Activated T-helper 9 cell treated with anti-CD3 and anti-CD28 coated beads, Interleukin-2, amount 50 U/mL, for 16 hours (primary cell): Measurements from ENCODE around the gene TPCN2.
"Not testable (repeated sequence)": the region's sequence is repeated elsewhere in the genome, so short reads cannot be mapped to it uniquely, and the experiment has no call there.

Experiments used
- DNase-seq: peaks from one replicate; pipeline ENCODE4 v3.0.0-alpha.2; 2020; ENCODE audit warnings: low read depth

The TPCN2 gene

DNA sequence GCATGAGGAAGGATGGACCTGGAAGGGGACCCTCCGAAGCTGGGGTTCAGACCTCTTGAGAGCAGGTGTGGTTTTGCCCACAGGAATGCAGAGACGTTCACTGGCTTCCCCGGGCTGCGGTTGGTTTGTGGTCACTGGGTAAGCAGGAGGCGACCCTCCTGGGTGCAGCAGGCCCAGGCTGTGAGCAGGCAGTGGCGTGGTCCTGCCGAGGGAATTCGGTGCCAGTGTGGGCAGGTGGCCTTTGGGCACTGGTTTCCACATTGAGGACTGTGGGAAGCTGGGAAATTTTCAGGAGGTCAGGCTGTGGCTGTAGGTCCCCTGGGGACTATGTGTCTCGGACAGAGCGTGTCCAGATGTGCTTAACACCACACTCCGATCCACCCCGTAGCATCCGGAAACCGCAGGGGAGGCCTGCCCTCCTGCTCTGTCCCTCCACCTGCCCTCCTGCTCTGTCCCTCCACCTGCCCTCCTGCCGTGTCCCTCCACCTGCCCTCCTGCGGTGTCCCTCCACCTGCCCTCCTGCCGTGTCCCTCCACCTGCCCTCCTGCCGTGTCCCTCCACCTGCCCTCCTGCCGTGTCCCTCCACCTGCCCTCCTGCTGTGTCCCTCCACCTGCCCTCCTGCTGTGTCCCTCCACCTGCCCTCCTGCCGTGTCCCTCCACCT, 27.5 kb downstream of the TPCN2 start:
- no peak for DNase-seq

DNA sequence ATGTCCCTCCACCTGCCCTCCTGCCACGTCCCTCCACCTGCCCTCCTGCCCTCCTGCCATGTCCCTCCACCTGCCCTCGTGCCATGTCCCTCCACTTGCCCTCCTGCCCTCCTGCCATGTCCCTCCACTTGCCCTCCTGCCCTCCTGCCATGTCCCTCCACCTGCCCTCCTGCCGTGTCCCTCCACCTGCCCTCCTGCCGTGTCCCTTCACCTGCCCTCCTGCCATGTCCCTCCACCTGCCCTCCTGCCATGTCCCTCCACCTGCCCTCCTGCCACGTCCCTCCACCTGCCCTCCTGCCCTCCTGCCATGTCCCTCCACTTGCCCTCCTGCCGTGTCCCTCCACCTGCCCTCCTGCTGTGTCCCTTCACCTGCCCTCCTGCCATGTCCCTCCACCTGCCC, 28.2 kb downstream of the TPCN2 start:
- not testable (repeated sequence) for DNase-seq

DNA sequence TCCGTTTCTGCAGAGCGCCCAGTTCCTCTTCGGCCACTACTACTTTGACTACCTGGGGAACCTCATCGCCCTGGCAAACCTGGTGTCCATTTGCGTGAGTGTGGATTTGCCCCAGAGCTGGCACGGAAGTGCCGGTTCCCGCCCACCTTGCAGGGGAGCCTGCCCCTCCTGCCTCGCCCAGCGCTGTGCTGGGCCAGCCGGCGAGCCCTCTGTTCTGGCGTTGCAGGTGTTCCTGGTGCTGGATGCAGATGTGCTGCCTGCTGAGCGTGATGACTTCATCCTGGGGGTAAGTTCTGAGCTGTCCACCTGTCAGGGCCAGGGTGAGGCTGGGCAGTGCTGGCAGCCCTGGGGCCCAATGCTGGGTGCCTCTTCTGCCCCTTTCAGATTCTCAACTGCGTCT, 29.8 kb downstream of the TPCN2 start:
- no peak for DNase-seq

DNA sequence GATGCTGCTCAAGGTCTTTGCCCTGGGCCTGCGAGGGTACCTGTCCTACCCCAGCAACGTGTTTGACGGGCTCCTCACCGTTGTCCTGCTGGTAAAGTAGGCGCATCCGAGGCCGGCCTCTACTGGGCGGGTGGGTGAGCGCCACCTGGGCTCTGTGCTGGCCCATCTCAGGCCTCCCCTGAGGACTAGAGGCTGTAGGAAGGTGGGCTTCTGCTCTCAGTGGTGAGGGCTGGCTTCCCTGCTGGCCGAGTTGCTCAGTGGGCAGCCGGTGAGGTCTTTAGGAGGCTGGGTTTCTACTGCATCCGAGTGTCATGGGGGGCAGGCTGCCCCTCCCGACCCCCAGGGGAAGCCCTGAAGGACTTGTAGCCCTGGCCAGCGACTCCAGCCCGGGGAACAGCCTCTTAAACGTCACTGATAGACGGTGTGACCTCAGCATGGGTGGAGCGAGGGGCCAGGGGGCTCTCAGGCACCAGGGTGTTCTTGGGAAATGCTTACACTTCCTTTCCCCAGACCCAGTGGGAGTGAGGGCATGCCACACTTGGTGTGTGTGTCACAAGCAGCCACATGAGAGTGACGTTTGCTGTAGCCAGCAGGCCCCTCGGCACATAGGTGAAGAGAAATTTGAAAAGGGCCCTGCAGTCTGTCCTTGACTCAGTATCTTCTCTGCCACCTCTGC, 30.3 kb downstream of the TPCN2 start:
- no peak for DNase-seq

DNA sequence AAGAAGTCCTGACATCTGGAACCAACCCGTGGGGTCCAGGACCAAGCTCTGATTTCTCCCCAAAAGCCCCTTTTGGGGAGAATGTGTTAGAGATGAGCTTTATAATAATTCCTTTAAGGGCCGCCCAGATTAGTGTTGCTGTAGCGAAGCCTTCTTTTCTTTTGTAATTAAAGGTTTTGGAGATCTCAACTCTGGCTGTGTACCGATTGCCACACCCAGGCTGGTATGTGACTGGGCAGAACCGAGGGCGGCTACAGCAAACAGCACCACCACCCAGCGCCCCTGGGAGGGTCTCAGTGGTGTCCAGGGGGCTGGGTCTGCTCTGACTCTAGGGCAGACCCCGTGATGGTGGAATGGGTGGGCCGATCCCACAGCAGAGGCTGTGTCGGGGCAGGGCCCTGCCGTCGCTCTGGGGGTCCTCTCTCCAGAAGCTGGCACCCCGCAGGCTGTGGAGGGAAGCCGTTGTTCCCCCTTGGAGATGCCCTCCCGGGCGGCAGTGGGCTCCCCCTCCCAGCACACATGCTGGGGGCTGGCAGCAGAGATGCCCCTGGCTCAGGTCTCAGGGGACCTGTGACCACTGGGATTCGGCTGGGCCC, 31.0 kb downstream of the TPCN2 start:
- DNase-seq: no peak

DNA sequence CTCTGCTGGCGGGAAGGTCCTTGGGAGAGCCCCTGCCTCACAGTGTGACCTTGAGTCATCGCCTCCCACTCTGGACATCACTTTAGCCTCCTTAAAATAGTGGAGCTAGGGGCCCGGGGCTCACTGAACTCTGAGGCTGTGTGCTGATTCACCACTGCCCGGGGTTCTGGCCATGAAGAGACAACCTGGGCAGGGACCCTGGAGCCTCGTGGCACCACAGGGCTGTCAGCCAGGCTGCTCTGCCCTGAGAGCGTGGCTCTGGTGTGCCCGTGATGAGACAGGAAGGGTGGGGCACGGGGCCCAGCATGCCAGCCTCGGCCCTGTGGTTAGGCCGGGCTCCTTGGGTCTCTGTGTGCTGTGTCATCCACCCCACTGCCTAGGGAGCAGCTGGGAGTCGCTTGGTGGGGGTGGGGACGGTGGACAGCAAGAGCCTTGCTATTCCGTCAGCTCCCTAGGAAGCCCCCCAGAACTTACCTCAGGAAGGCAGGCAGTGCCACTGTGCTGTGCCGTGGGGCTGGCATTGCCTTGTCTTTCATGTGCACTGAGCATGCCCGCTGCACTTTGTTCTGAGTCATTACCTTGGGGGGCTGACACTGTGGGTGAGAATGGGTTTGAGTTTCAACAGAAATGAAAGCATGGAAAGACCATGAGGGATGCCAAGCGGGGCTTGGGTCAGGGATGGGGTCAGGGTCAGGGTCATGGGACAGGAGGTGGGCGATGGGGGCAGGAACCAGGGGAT, 31.7 kb downstream of the TPCN2 start:
- no peak for DNase-seq

DNA sequence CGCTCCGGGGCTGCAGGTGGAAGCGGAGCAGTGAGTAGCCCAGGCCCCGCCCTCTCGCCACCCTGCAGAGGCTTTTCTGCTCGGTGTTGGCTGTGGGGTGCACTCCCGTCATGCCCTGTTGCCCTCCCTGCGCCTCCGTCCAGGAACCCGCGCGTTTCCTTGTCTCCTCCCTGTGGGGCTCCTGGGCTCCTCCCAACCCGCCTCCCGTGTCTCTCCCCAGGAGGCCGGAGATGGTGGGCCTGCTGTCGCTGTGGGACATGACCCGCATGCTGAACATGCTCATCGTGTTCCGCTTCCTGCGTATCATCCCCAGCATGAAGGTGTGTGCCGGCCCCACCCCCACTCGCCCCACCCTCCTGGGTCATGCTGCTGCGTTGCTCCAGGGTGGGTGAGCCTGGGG, 32.4 kb downstream of the TPCN2 start:
- no peak for DNase-seq

DNA sequence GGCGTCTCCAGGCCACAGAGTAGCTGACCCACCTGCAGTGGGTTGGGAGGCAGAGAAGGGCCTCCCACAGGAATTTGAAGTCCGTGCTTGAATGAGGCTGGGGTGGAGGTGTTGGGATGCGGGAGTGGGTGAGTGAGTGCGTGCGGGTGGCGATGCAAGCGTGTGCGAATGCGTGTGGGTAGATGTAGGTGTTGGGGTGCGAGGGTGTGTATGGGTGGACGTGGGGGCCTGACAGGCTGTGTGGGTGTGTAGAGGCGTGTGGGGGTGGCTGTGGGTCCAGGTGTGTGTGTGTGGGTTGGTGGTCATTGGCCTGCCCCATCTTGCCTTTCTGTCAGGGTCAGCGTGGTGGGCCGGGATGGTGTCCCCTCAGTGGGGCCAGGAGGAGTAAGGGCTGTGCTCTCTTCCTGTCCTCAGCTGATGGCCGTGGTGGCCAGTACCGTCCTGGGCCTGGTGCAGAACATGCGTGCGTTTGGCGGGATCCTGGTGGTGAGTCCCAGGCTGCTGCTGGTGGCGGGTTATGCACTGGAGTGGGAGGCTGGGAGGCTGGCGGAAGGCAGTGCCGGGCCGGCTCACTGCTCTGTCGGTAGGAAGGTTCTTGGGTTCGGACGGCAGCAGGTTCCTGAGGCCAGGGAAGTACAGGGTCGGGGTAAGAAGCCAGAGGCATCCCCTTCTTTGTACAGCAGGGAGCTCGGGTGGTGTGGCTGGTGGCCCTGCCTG, 35.0 kb downstream of the TPCN2 start:
- DNase-seq: no peak

DNA sequence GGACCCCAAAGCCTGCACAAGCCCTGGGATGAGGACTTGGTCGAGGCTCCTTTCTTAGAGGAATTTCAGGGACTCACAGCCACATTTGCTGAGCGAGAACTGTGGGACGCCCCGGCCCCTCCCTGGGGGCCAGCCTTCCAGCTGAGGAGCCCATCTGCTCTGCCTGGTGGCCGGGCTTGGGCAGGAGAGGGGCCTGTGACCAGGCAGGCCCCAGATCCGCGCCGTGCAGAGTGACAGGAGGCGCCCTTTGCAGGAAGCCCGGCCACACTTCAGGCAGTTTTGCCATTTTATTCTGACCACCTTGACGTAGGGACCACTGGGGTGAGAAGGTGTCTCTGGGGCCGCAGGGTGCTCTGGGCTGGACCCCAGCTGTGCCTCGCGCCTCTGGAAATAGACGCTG, 35.6 kb downstream of the TPCN2 start:
- DNase-seq: no peak

DNA sequence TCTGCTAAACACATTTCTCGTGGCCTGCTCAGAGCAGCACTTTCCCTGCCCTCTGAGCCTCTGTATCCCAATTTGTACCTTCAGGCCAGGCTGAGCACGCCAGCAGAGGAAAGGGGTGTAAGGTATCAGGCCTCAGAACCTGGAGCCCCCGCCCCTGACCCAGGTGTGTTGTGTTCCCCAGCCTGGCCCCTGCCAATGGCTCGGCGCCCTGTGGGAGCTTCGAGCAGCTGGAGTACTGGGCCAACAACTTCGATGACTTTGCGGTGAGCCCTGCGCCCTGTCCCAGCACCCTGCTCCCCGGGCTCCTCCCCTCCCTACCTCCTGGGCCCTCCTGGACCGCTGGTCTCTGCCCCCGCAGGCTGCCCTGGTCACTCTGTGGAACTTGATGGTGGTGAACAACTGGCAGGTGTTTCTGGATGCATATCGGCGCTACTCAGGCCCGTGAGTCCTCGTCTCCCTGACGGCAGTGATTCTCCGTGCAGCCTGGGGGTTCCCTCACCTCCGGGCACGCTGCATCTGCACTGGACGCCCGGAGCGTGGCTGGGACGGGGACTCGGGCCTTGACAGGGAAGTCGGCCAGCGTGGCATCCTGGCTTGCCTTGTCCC, 36.9 kb downstream of the TPCN2 start:
- DNase-seq: no peak

DNA sequence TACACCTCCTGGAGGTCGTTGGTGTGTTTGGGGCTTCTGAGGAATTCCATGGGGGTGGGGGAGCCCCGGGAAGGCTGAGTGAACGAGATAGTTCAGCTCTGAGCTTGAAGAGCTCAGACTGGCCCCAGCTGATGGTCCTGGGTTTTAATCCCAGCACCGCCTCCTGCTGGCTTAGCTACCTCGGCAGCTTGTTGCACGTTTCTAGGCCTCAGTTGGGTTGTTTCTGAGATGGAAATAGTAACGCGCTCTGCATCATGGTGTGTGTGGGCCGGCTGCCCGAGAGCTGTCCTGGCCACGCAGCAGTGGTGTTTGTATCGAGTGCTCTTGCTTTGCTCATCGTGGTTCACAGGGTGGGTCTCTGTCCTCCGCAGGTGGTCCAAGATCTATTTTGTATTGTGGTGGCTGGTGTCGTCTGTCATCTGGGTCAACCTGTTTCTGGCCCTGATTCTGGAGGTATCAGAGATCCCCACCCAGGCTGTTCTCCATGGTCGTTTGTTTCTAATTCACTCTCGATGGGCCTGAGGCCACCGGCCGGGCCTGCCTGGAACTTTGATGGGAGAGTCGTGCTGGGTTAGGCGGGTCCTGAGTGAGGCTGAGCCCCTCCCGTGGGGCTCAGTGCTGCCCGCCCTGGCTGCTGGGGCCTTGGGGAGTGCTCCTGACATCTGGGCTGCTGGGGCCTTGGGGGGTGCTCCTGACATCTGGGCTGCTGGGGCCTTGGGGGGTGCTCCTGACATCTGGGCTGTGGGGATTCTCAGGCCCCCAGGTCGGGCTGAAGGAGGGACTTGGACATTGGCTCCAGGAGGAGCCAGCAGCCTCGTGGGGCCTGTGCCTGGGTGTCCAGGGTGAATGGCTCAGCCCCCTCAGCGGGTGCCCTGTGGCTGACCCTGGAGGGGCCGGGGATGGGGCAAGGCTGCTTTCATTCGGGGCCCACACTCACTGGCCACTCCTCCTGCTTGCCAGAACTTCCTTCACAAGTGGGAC, 37.7 kb downstream of the TPCN2 start:
- no peak for DNase-seq

DNA sequence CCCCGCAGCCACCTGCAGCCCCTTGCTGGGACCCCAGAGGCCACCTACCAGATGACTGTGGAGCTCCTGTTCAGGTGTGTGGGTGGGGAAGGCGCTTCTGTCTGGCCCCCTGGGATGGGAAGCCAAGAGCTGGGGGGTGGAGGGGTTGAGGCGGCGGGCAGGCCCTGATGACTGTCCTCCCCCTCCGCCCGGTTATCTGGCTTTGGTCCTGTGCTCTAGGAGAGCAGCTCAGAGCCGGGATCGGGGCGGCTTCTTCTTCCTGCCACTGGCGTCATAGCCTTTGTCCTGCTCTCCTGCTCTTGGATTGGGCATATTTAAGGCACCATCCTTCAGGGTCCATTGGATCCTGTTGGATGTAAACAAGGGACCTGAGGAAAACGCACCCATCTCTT, 38.4 kb downstream of the TPCN2 start:
- no peak for DNase-seq

DNA sequence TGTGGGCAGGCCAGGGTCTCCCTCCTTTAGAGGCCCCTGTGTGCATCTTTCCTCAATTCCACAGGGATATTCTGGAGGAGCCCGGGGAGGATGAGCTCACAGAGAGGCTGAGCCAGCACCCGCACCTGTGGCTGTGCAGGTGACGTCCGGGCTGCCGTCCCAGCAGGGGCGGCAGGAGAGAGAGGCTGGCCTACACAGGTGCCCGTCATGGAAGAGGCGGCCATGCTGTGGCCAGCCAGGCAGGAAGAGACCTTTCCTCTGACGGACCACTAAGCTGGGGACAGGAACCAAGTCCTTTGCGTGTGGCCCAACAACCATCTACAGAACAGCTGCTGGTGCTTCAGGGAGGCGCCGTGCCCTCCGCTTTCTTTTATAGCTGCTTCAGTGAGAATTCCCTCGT, 39.1 kb downstream of the TPCN2 start:
- no peak for DNase-seq

DNA sequence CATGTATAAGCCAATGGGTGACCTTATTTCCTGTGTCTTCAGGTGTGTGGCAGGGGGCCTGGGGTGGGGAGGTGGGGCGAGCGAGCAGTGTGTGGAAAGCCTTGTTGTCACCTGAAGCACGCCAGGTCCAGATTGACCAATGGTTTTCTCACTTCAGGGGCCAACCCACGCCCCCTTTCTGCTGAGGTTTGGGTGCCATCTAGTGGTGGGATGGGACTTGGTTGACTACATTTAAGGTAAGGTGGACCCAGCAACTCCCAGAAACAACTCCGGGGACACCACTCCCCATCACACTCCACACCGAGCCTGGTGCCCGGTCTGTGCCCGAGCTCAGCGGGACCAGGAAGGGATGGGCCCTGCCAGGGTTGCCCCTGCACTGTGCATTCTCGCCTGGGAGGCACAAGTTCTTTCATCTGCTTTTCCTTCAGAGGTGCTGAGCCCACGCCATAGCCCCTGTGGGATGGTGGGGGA, 40.0 kb downstream of the TPCN2 start:
- peak; percentile 26 for DNase-seq

DNA sequence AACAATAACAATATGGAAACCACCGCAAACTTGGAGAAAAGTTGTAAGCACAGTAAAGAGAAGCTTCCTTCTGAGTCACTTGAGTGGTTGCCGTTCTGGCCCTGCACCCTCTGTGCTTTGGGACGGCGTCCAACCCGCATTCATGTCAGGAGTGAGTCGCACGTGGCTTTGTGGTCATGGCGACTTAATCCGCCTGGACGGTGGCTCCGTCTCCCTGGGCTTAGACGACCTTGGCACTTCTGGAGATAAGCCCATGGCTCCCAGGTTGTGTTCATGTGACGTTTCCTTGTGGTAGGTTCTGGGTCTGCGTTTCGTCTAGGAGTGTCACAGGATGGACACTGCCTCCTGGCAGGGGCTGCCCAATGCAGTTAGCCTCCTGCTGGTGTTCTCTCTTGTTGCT, 40.5 kb downstream of the TPCN2 start:
- DNase-seq: no peak

DNA sequence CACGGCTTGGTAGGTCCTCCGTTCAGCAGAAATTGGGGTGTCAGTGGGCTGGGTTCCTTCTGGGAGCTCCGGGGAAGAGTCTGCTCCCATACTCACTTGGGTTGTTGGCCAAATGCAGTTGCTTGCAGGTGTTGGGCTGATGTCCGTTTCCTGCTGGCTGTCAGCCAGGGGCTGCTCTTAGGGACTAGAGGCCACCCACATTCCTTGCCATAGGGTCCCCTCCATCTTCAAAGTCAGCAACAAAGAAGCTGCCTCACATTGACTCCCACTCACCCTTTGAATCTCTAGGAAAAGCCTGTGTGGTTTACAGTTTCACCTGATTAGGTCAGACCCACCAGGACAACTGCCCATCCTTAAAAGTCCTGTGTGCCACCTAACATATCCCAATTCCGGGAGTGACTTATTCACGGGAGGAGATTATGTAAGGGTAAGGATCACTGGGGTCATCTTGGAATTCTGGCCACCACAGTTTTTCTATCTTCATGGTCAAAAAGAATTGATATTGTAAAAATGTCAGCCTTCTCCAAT, 43.0 kb downstream of the TPCN2 start:
- no peak for DNase-seq

DNA sequence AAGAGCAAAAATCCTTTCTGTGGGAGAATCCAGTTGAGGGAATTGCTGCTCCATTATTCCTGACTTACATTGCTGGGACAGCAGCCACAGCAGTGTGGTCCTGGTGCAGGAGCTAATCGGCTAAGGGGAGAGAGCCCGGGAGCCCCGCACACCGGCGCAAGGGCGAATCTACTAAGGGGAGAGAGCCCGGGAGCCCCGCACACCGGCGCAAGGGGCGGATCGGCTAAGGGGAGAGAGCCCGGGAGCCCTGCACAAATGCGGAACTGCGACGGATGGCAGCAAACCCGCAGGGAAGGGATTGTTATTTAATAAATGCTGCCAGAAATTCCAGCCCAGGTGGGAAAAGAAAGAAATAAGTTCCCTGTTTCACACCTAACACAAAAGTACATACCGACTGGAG, 43.5 kb downstream of the TPCN2 start:
- no peak for DNase-seq

DNA sequence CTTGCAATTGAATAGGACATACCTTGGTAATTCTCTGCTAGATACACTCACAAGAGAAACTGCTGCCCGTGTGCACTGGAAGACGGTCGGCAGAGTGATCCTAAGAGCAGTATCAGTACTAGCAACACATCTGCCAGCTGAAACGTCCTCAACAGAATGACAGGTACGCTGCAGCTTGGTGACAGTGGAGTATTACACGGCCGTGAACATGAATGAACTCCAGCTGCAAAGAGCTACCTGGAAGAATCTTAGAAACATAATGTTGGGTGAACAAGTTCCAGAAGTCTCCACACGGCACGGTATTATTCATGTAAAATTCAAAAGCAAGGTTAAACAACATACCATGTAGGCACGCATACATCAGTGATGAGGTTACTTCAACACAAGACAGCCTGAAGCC, 44.4 kb downstream of the TPCN2 start:
- no peak for DNase-seq

DNA sequence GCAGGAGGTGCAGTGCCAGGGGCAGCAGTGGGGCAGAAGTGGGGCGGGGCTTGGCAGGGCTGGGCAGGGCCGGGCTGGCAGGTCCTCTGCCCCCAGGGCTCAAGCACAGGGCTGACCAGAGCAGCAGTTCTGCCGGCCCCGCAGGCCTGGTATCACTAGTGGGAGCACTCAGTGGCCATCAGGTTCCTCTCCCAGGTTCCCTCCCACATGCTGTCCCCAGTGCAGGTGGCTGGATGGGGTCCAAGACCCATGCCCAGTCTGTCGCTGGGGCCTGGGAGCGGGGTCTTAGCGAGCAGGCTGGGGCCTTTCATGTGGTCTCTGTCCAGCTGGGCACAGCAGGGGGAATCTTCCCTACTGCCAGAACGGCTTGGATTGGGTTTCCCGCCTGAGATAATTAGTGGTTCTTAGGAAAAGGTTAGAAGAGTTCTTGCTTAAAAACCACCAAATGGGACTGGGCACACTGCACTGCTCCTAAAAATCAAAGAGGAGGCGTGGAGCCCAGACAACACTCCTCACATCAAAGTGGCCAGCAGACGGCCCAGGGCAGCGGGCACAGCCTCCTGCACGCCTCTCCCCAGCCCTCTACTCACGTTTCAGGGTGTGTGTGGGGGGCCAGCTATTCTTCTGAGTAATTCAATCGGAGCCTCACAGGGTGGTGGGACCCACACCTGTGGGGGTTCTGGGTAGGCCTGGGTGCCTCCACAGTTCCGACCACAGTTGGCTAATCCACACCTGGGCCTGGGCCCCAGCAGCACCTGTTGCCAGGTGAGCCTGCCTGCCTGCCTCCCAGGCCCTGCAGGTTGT, 45.6 kb downstream of the TPCN2 start:
- no peak for DNase-seq

DNA sequence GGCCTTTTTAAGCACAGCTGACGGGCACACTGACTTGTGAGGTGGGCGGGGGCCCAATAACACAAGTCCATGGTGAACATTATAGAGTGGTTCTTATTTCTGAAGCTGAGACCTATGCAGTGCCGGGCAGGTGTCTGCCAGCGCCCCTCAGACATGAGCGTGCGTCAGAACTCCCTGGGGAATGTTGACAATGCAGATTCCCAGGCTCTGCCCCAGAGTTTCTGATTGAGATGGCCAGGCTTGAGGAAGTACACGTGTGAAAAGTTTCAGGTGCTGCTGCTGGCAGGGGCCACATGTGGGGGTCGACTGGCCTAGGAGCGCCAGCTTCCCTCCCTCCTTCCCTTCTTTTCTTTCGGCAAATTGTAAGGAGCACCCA, 46.2 kb downstream of the TPCN2 start:
- no peak for DNase-seq
